Measurements from ENCODE around the gene JPT2. TPM values are rescaled to one million over a fixed set of nuclear protein-coding genes. Genes with fewer than 3 reads are reported as not detected.

The JPT2 gene
- total RNA-seq, 2 donors from 2014 or later: 15.5 to 24.4 TPM

GRCh38 chr16:1674751-1675664 lies 3.1 kb upstream of the JPT2 start:
- Histone ChIP-seq H3K4me1 (peaks cover 20% of the 10 kb centered on the region), H3K27ac (no peak overlapping the region), H3K27me3 (no peaks in the 10 kb centered on the region), H3K4me3 (no peak overlapping the region), H3K9me3 (no peaks in the 10 kb centered on the region), H3K36me3 (replicated peaks in 1 of 2; ENCODE audit: insufficient read depth in 1 of 2, low read depth in 2 of 2) (peaks cover 0 to 18% of the 10 kb centered on the region in 2 donors)
- intact Hi-C loops (cut with DNase I): no loop called here
- WGBS, 2 donors: 88 to 90% methylated on average over 18 to 19 of the region's 19 CpGs
- ATAC-seq (no peak), DNase-seq (no peak)
- TF ChIP-seq CTCF (IDR thresholded peaks at IDR 0.05) (no peak), POLR2A (IDR thresholded peaks at IDR 0.05) (no peak)

- Histone ChIP-seq H3K9me3 (no peaks in the 10 kb centered on the region), H3K4me3 (no peak overlapping the region), H3K36me3 (replicated peaks in 1 of 2; ENCODE audit: insufficient read depth in 1 of 2, low read depth in 2 of 2) (peaks cover 0 to 11% of the 10 kb centered on the region in 2 donors), H3K4me1 (peaks cover 22% of the 10 kb centered on the region), H3K27ac (no peak overlapping the region), H3K27me3 (no peaks in the 10 kb centered on the region)
- ATAC-seq (no peak), DNase-seq (no peak)
- WGBS, 2 donors: 91 to 95% methylated on average over 12 of the region's 12 CpGs
- intact Hi-C loops (cut with DNase I): no loop called here
- TF ChIP-seq CTCF (IDR thresholded peaks at IDR 0.05) (no peak), POLR2A (IDR thresholded peaks at IDR 0.05) (no peak)
Observed at GRCh38 chr16:1676661-1677060, 1.4 kb upstream of the JPT2 start.

- no peaks in the 10 kb centered on the region for H3K9me3 ChIP-seq
- H3K27ac ChIP-seq: peak overlapping the region in 2 of 4 donors; percentile 66 to 90
- ATAC-seq (no peak), DNase-seq (no peak)
- WGBS, 2 donors: 77 to 87% methylated on average over 18 of the region's 18 CpGs
- H3K4me3 ChIP-seq: no peak overlapping the region
- peaks cover 22% of the 10 kb centered on the region for H3K4me1 ChIP-seq
- no peak for TF ChIP-seq POLR2A (IDR thresholded peaks at IDR 0.05)
- TF ChIP-seq CTCF (IDR thresholded peaks at IDR 0.05): no peak
- peaks cover 0 to 11% of the 10 kb centered on the region in 2 donors for H3K36me3 ChIP-seq (replicated peaks in 1 of 2; ENCODE audit: insufficient read depth in 1 of 2, low read depth in 2 of 2)
- intact Hi-C loops (cut with DNase I): no loop called here
- H3K27me3 ChIP-seq: no peaks in the 10 kb centered on the region
Observed at GRCh38 chr16:1677339-1677738, 740 bp upstream of the JPT2 start.

GRCh38 chr16:1678500-1679098 lies 520 bp downstream of the JPT2 start:
- Histone ChIP-seq H3K27ac (peak overlapping the region; percentile 83 to 90 (median 86)), H3K9me3 (no peaks in the 10 kb centered on the region), H3K36me3 (replicated peaks in 1 of 2; ENCODE audit: insufficient read depth in 1 of 2, low read depth in 2 of 2) (peaks cover 0 to 10% of the 10 kb centered on the region in 2 donors), H3K27me3 (no peaks in the 10 kb centered on the region), H3K4me3 (peak overlapping the region; percentile 69 to 94), H3K4me1 (peaks cover 22% of the 10 kb centered on the region)
- DNase-seq (peak; percentile 34 to 55 (median 47)), ATAC-seq (peak; percentile 12)
- WGBS, 2 donors: 1% methylated on average over 16 to 42 of the region's 45 CpGs
- intact Hi-C loops (cut with DNase I): no loop called here
- no peak for TF ChIP-seq CTCF (IDR thresholded peaks at IDR 0.05)
- peak in 1 of 3 donors; percentile 8 for TF ChIP-seq POLR2A (IDR thresholded peaks at IDR 0.05)

Measured in body of pancreas (tissue), 4 donors.